GM18499 (cell line): ENCODE measurements around the gene SLC49A3.
"Not testable (repeated sequence)": the region's sequence is repeated elsewhere in the genome, so short reads cannot be mapped to it uniquely, and the experiment has no call there.

Experiments
- ATAC-seq: cut with Tn5 transposase; IDR thresholded peaks from one replicate; pipeline ENCODE4 v1.9.1; 2021; ENCODE audit warnings: moderate number of reproducible peaks; ENCODE audit not compliant: insufficient read depth, unreplicated experiment

SLC49A3 gene

DNA sequence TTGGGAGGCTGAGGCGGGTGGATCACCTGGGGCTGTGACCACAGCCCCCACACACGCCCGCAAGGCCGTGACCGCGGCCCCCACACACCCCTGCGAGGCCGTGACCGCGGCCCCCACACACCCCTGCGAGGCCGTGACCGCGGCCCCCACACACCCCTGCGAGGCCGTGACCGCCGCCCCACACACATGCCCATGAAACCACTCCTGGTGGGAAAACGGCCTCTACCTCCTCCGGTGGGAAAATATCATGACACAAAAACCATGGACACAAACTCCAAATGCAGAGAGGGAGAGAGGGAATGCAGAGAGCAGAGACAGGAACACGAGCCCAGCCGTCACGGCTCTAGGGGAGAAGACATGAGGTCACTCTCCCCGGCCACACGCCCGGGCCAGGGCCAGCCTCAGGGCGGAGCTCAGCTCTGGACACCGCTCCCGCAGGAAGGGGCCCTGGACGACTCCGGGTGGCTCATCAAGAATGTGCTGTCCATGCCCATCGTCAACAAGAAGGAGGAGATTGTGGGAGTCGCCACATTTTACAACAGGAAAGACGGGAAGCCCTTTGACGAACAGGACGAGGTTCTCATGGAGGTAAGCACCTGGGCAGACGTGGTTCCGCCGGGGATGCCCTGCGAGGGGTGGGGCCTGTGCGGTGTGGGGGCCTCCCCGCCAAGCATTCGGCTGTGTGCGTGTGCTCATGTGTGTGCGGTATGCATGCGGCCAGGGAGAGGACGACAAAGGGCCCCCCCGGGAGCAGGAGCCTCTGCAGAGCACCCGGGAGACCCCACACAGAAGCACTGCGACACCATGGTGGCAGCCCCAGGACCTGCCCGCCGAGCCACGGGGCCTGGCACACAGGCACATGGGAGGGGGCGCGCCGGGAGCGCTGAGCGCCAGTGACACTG lies 32.3 kb downstream of the SLC49A3 start:
- ATAC-seq = no peak

GRCh38 chr4:655464-656151 lies 33.3 kb downstream of the SLC49A3 start:
- no peak for ATAC-seq

GRCh38 chr4:654871-655463 lies 34.0 kb downstream of the SLC49A3 start:
- no peak for ATAC-seq

DNA sequence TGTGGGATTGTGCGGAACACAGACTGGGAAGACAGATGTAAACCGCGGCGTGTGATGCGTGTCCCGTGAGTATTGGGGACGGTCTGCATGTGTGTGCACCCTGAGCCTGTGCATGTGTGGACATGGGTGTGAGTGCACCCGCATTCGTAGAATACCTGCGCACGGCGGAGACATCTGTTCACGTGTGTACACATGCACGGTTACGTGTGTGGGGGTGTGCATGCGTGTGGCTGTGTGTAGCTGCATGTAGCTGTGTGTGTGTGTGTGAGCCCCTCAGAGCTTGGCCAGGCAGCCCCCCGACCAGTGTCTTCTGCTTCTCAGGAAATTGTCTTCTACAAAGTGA lies 34.5 kb downstream of the SLC49A3 start:
- no peak for ATAC-seq

GRCh38 chr4:653831-654502 lies 35.0 kb downstream of the SLC49A3 start:
- ATAC-seq = no peak

GRCh38 chr4:653080-653821 lies 35.7 kb downstream of the SLC49A3 start:
- ATAC-seq = no peak

- no peak for ATAC-seq
Observed at GRCh38 chr4:651884-652642, 36.9 kb downstream of the SLC49A3 start.

DNA sequence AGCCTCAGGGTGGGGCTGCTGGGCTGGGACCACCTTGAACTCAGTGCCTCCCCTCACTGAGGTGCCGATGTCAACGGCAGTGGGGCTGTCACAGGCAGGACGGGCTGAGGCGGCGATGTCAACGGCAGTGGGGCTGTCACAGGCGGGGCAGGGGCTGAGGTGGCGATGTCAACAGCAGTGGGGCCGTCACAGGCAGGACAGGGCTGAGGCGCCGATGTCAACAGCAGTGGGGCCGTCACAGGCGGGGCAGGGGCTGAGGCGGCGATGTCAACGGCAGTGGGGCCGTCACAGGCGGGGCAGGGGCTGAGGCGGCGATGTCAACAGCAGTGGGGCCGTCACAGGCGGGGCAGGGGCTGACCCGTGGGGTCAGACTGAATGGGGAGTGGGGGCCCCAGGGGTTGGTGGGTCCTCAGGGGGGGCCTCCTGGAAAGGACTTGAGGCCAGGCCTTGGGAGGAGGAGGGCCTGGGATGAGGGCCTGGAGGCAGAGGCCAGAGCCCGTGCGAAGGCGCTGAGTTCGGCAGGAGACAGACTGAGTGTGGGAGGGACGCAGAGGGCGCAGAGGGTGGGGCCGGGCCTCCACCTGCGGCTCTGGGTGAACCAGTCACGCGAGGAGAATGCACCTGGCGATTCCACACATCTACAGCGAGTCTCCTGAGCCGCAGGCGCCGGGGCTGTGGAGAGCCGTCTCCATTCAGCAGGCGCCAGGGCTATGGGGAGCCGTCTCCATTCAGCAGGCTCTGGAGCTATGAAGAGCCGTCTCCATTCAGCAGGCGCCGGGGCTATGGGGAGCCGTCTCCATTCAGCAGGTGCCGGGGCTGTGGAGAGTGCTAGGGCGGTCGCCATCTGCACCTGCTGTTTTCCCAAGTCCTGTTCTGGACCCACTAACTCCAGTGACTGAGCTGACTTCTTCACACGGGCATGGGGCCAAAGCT lies 37.7 kb downstream of the SLC49A3 start:
- no peak for ATAC-seq

GRCh38 chr4:650461-650860 lies 38.5 kb downstream of the SLC49A3 start:
- ATAC-seq = no peak

GRCh38 chr4:649751-650310 lies 39.1 kb downstream of the SLC49A3 start:
- no peak for ATAC-seq

DNA sequence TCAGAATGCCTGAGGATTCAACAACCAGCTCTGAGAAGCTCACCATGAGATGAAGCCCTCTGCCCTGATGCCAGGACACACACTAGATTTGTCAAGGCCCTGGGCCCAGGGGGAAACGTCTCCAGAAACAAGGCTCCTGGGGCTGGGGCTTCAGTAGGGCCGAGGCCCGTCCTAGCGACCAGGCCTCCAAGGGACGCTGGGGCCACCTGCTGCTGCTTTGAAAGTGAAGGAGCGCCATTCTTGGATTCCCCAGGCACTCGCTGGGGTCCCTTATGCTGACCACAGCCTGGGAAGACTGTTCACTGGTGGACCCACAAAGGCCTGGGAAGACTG lies 39.7 kb downstream of the SLC49A3 start:
- ATAC-seq = no peak

DNA sequence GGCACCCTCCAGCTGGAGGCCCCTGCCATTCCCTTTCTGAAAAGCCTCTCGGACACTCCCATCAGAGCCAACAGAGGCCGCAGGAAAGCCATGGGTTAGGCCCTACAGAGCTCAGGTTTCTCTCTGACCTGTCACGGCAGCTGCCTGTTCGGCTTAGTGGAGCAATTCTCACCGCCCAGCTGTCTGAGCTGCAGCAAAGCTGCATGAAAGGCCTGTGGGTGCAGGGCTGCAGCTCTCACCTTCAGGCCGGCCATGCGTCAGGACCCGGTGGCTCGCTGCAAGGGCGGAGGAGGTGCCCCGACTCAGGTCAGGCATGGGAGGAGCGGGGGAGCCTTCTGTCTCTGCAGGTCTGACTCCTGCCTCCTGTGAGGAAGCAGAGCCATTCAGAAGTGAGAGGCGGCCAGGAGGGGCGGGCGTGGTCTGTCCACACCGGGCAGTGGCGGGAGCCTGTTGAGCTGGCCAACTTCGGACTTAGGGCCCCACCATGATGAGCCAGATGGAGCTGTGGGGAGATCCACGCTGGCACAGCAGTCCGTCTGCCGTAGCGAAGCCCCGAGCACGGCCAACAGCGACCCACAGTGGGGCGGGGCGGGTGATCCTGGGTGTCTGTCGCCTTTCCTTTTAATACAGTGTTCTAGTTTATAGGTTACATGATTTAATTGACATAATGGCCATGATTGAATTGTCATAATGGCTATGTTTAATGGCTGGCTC lies 40.2 kb downstream of the SLC49A3 start:
- ATAC-seq = no peak

- ATAC-seq = no peak
Observed at GRCh38 chr4:647481-647880, 41.5 kb downstream of the SLC49A3 start.

GRCh38 chr4:646460-646859 lies 42.5 kb downstream of the SLC49A3 start:
- no peak for ATAC-seq

DNA sequence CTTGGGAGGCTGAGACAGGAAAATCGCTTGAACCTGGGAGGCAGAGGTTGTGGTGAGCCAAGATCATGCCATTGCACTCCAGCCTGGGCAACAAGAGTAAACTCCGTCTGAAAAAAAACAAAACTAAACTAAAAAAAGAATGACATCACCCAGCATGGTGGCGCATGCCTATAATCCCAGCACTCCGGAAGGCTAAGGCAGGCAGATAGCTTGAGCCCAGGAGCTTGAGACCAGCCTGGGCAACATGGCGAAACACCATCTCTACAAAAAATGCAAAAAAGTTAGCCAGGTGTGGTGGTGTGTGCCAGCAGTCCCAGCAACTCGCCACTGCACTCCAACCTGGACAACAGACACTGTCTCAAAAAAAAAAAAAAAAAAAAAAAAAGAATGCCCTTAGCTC lies 46.6 kb downstream of the SLC49A3 start:
- not testable (repeated sequence) for ATAC-seq

- ATAC-seq = no peak
Observed at GRCh38 chr4:637536-638280, 51.2 kb downstream of the SLC49A3 start.

DNA sequence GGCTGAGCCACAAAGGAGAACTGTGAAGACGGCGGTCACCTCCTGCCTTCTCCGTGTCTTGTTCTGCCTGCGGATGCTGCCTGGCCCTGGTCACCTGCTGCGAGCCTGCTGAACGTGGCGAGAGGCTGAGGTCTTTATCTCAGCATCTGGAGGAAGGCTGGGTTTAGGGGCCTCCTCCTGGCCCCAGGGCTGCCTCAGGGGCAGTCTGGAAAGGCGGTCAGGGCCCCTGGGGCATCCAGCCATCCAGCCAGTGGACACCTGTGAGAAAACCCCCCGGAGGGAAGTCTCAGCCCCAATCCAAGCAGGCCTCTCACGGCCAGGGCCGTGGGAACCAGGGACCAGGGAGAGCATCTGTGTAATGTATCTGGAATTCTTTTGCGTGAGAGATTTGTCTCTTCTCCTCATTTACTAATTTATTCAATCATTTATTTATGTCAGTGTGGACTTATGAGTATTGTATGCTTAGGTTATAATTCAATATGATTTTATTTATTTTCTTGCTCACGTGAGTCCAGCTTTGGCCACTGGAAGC lies 52.3 kb downstream of the SLC49A3 start:
- ATAC-seq = no peak
